ENCODE data around the gene SDK1.

Gene SDK1

GRCh38 chr7:4154882-4155535, 854.0 kb downstream of the SDK1 start:
- DNase-seq (ENCODE audit: low read depth in 3 of 3), result no peak

- no peak for DNase-seq (ENCODE audit: low read depth in 3 of 3)
Measured at GRCh38 chr7:4156190-4156589, 855.1 kb downstream of the SDK1 start.

- no peak for DNase-seq (ENCODE audit: low read depth in 3 of 3)
Measured at GRCh38 chr7:4157651-4158050, 856.6 kb downstream of the SDK1 start.

GRCh38 chr7:4158441-4159153, 857.5 kb downstream of the SDK1 start:
- DNase-seq (ENCODE audit: low read depth in 3 of 3), result no peak

GRCh38 chr7:4159154-4159501, 858.1 kb downstream of the SDK1 start:
- DNase-seq (ENCODE audit: low read depth in 3 of 3), result no peak

GRCh38 chr7:4159761-4160554, 858.9 kb downstream of the SDK1 start:
- no peak for DNase-seq (ENCODE audit: low read depth in 3 of 3)

- no peak for DNase-seq (ENCODE audit: low read depth in 3 of 3)
Measured at GRCh38 chr7:4162884-4163564, 862.0 kb downstream of the SDK1 start.

GRCh38 chr7:4163565-4164203, 862.6 kb downstream of the SDK1 start:
- DNase-seq (ENCODE audit: low read depth in 3 of 3), result no peak

- no peak for DNase-seq (ENCODE audit: low read depth in 3 of 3)
Measured at GRCh38 chr7:4164556-4164955, 863.5 kb downstream of the SDK1 start.

- no peak for DNase-seq (ENCODE audit: low read depth in 3 of 3)
Measured at GRCh38 chr7:4166340-4166739, 865.3 kb downstream of the SDK1 start.

GRCh38 chr7:4166807-4167206, 865.8 kb downstream of the SDK1 start:
- no peak for DNase-seq (ENCODE audit: low read depth in 3 of 3)

- DNase-seq (ENCODE audit: low read depth in 3 of 3), result no peak
Measured at GRCh38 chr7:4167385-4167910, 866.4 kb downstream of the SDK1 start.

- no peak for DNase-seq (ENCODE audit: low read depth in 3 of 3)
Measured at GRCh38 chr7:4168041-4168440, 867.0 kb downstream of the SDK1 start.

- DNase-seq (ENCODE audit: low read depth in 3 of 3), result no peak
Measured at GRCh38 chr7:4168541-4168940, 867.5 kb downstream of the SDK1 start.

- DNase-seq (ENCODE audit: low read depth in 3 of 3), result no peak
Measured at GRCh38 chr7:4169455-4169854, 868.4 kb downstream of the SDK1 start.

- no peak for DNase-seq (ENCODE audit: low read depth in 3 of 3)
Measured at GRCh38 chr7:4170997-4171786, 870.1 kb downstream of the SDK1 start.

GRCh38 chr7:4172883-4173282, 871.8 kb downstream of the SDK1 start:
- DNase-seq (ENCODE audit: low read depth in 3 of 3), result no peak

- DNase-seq (ENCODE audit: low read depth in 3 of 3), result no peak
Measured at GRCh38 chr7:4173615-4174014, 872.6 kb downstream of the SDK1 start.

- no peak for DNase-seq (ENCODE audit: low read depth in 3 of 3)
Measured at GRCh38 chr7:4174016-4174415, 873.0 kb downstream of the SDK1 start.

GRCh38 chr7:4174451-4174850, 873.4 kb downstream of the SDK1 start:
- DNase-seq (ENCODE audit: low read depth in 3 of 3), result no peak

- no peak for DNase-seq (ENCODE audit: low read depth in 3 of 3)
Measured at GRCh38 chr7:4174884-4175283, 873.8 kb downstream of the SDK1 start.
